ENCODE results near the gene LIPI.
"Not testable (repeated sequence)": the region's sequence is repeated elsewhere in the genome, so short reads cannot be mapped to it uniquely, and the experiment has no call there.

Gene LIPI

DNA sequence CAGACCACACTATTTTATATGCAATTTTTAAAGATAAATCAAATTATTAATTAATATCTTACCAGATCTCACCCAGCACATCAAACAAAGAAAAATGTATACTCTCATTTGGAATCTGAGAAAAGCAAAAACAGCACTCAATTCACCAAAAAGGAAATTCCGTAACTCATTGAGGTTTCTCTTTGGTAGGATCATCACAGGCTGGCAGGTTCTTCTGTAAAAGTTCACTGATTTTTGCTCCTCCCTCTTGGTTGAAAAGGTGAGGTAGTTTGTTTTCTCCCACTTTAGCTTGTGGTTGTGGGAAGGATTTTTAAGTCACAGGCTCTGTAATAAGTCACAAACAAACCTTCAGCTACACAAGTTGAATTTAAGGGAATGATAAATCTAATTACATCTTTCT is at the start of gene LIPI:
LIPI (minus strand) TSS at position 218 of the 400 bp plus-strand sequence; CDS start at position 108, 110 bp downstream.
- DNase-seq: no peak

DNA sequence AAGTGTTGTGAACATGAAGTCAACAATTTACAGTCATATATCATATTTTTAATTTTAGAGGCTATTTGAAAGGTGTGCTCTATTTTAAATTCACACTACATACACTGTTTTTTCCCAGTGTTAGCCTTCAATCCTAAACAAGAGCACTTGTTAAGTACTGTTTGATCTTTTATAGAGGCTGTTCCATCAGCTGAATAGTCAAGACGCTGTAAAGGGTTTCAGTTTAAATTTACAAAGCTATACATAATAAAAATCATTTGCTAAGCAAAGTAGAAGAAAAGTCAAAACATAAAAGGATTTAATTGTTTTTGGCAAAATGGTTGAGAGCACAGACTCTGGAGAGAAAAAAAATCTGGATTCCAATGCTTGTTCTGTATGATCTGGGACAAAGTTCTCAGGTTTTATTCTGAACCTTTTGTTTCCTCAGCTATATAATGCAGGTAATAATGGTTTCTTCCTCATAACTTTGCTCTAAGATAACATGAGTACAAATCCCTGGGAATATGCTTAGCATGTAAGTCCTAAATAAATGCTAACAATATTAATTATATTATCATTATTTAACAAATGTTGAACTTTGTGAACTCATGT is 49.5 kb upstream of the LIPI start:
- DNase-seq: no peak

DNA sequence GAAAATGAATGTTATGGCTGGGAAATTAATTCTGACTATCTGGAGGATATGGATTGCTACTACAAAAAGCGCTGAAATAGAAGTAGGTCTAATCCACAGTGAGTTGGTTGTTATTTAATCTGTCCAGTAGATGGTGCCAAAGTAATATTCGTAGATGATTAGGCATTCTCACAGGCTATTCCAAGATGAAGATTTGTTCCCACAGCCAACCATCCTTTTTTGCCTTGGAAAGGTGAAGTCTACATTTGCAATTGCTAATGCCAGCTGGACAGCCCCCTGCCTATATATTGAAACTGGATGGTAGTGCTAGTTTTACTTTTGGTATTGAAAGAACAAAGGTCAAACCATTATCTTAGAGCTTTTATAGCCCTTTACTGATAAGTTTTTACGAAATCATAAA is 49.0 kb upstream of the LIPI start:
- peak; percentile 87 for DNase-seq

DNA sequence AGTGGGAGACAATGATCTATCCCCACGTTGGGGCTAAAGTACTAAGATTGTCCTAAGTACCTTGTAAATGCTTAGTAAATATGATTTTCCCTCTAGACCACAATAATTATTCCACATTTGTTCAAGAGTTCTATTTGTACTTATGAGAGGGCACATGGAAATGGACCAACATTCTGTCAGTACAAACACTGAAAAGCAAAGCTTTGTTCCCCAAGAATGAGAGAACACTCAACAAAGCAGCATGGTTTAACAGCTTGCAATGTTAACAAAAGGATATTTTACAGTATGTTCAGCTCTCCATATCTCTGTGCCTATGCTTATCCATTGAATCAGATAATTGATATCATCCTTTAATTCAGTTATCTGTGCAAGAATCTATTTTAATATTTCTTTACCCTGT is 40.6 kb upstream of the LIPI start:
- DNase-seq: no peak

DNA sequence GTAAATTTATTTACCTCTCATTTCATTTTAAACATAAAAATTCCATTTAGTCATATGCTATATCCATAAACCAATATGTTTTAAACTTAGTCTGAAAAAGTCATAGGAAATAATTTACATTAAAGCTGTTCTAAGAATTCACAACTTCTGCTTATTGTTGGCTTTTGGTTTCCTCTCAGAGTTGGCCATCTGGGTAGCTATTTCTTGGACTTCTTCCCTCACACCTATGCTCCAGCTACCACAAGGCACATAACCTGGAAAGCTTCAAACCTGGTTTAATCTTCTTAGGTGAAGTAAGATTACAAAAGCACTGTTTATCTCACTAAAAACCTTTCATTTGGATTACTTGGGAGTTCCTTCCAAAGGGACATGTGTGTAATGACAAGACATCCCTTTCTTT is 35.0 kb upstream of the LIPI start:
- DNase-seq: no peak

DNA sequence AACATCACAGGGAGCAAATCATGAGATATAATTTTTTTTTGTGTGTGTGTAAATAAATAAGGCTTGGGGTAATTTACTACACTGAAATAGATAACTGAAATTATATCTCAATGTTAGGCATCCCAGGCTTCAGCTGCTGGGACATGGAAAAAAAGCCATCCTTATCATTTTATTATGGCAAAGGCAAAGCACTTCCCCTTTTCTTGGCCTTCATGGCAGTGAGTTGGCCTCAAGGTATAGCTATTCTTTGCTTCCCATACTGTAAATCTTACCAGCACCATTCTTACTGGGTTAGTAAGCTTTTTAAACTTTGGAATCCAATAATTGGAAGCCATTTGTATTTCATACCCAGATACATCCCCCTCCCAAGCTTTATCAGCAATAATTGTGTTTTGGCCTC is 34.2 kb upstream of the LIPI start:
- DNase-seq: no peak

DNA sequence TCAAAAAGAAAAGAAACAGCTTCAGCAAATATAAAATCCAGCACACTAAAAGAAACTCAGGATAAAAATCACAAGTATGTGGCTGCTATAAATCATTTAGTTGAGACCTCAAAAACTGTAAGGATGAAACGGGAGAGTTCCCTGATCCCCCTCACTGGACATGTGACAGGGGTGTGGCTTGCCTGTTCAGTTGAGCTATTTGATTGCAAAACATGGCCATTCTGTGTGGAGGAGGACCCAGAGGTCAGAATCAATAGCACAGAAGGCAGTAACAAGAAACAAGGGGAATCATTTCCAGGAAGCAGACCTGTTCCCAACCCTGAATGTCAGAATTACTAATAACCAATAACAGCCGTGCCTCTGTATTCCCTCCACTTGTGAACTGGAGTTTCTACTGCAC is 33.1 kb upstream of the LIPI start:
- no peak for DNase-seq

DNA sequence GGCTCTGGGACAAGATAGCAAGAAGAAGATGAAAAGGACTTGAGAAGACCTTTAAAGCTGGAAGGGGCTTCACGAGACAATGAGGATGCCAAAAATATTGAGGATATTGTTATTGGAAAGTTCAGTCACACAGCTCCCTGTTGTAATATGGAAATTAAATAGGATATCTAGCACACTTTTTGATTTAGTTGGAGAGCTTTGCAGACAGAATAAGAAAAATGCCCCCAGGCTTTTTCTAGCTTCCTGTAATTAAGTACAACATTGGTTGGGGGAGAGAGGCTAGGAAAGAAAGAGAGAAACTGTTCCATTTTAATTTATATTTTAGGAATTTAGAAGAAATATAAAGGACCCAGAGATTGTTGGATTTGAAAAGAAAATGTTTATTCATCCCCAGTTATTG is 32.7 kb upstream of the LIPI start:
- DNase-seq: no peak

DNA sequence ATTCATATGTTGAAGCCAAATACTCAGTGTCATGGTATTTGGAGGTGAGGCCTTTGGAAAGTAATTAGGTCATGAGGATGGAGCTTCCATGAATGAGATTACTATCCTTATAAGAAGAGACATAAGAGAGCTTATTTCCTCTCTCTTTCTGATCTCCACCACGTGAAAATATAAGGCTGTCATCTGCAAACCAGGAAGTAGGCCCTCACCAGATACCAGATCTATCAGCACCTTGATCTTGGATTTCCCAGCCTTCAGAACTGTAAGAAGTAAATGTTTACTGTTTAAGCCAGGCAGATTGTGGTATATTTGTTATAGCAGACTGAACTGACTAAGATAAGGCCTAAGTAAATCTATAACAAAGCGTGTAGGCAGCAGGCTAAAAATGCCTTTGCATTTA is 30.5 kb upstream of the LIPI start:
- DNase-seq: no peak

DNA sequence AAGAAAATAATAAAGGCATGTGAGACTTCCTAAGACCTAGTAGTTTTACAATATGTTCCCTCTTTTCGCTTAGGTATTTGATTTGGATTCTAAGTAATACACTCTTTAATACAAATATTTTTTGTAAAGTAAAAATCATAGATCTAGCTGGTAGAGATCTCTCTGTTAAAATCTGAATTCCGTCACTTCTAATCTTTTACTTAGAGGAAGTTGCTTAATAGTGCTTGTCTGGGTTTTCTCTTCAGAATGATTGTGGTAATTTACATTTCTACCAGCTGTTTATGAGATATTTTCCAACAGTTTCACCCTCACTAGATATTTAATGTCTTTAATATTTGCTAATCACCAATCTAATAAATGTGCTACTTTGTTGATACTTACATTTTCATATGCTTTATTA is 28.5 kb upstream of the LIPI start:
- DNase-seq: no peak

DNA sequence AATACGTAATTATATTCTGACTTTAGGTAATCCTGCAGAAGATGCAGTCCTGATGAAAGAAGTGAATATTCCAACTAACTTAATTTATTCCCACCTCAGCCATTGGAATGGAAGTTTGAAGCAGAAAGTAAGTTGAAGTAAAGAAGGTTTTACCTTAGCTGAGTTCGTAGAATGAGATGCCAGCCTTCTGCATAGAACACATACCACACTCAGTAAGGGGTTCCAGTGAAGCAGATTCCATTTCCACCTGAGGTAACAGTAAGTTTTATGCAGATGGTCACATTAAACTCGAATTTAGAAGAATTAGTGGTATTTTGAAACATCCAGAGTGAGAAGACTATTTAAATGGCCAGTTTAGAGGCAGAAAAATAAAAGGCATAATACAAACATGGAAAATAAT is 25.4 kb upstream of the LIPI start:
- no peak for DNase-seq

DNA sequence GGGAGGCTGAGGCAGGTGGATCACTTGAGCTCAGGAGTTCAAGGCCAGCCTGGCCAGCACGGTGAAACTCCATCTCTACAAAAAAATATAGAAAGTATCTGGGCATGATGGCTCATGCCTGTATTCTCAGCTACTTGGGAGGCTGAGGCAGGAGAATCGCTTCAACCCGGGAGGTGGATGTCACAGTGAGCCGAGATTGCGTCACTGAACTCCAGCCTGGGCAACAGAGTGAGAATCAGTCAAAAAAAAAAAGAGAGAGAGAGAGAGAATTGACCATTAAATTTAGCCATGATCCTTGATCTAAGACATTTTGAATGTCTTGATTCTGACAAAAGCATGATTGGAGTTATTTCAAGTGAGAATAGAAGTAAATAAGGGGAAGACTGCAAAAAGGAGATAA is 24.3 kb upstream of the LIPI start:
- DNase-seq: no peak

DNA sequence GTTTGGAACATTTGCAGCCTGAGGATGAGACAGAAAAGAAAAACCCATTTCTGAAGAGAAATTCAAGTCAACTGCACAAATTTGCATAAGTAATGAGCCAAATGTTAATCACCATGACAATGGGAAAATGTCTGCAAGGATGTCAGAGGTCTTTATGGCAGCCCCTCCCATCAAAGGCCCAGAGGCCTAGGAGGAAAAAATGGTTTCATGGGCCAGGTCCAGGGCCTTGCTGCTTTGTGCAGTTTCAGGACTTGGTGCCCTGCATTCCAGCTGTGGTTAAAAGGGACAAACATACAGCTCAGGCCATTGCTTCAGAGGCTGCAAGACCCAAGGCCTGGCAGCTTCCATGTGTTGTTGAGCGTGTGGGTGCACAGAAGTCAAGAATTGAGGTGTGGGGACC is 18.6 kb upstream of the LIPI start:
- no peak for DNase-seq

DNA sequence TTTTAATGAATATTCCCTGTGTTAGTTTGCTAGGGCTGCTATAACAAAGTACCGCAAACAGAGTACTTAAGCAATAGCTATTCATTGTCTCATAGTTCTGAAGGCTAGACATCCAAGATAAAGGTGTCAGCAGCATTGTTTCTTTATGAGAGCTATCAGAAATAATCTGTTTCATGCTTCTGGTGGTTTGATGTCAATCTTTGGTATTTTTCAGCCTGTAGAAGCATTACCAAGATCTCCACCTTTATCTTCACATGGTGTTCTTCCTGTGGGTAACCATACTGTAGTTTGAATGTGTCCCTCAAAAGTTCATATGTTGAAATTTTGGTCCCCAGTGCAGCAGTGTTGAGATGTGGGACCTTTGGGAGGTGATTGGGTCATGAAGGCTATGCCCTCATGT is 12.6 kb upstream of the LIPI start:
- DNase-seq: no peak

DNA sequence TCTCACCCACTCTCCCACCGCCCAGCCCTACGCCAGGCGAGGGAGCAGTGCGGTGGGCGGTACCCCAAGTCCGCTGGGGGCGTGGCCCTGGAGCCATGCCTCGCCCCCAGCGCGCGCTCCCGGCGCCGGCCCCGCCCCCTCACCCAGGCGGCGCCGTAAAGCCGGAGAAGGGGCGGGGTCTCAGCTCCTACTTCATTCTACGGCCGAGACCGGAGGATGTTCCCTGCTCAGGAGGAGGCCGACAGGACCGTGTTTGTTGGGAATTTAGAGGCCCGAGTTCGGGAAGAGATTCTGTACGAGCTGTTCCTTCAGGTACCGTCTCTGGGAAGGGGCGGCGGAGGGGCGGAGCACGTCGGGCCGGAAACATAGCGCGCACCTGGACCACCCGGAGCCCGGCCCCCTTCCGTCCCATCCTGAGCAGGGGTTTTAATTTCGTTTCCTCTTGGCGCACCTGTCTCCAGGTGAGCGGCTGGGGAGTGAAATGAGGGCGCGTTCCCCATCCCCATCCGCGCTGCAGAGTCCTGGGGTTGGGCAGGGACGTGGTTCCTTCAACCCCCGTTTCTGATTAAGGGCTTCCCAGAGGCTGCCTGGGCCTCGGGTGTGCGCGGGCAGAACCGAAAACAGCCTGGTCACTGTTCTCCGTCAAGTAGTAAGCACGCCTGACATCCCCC is 5.4 kb upstream of the LIPI start, which contains the start of gene RBM11:
RBM11 (plus strand) TSS at position 187 of the 671 bp plus-strand sequence; CDS start at position 217, 30 bp downstream.
- peak; percentile 10 for DNase-seq

DNA sequence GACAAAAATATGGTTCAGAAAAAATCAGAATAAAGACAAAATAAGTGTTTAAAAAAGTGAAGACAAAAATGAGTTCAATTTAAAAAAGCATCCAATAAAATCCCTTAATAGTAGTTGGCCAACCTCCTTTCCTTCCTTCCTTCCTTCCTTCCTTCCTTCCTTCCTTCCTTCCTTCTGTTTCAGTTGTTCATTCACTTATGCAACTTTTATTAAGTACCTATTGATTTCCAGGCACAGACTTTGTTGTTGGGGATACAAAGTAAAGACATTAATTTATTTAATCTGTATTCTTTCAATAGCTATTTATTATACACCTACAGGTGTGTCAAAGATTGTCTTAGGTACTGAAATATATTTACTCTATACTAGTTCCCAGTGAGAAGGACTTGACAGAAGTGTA is 2.4 kb upstream of the LIPI start:
- DNase-seq: no peak

DNA sequence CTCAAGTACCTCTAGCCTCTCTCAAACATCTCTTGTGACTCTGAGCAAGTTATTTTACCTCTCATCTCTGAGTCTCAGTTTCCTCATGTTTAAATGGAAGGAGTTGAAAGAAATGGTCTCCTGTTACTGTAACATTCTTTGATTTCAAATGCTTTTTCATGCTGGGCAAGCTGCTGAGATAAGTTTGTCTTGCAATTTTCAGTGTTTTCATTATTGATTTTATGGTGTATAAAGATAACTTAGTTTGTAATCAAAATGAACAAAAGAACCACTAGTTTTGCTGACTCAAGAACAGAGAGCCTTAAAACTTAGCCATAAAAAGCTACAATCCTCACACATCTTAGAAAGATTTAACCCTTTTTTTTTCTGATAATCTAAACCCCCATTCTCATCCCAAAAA is 4.5 kb downstream of the LIPI start:
- no peak for DNase-seq

DNA sequence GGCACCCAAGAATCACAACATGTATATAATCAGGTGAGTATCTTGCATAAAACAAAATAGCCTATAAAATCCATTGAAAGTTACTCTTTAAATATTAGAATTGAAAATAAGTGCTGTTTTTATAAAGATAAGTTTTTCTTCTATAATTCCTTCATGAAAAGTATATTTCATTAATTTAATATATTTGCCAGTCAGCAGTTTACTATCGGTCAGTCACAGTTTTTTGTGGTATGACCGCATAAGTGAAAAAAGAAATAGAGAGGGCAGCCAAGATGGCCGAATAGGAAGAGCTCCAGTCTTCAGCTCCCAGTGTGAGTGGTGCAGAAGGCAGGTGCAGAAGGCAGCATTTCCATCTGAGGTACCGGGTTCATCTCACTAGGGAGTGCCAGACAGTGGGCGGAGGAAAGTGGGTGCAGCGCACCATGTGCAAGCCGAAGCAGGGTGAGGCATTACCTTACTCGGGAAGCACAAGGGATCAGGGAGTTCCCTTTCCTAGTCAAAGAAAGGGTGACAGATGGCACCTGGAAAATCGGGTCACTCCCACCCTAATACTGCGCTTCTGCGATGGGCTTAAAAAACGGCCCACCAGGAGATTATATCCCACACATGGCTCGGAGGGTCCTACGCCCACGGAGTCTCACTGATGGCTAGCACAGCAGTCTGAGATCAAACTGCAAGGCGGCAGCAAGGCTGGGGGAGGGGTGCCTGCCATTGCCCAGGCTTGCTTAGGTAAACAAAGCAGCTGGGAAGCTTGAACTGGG is 44.1 kb downstream of the LIPI start:
- not testable (repeated sequence) for DNase-seq

DNA sequence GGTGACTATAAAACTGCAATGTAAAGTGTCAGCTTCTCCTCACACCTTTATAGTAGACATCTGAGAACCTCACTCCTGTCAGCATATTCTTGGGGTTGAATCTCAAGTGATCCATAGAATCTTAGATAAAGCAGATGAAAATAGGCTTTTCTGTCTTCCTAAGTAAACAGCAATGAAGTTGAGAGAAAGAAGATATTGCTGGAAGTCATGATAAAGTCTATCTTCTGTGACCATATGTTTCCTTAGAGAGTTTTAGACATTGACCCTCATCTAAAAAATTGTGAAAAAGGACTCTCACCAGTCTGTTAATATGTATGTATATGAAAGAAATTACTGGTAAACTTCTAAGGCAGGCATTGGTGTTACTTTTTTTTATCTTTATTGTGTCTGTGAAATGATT is 66.8 kb downstream of the LIPI start:
- DNase-seq: no peak

DNA sequence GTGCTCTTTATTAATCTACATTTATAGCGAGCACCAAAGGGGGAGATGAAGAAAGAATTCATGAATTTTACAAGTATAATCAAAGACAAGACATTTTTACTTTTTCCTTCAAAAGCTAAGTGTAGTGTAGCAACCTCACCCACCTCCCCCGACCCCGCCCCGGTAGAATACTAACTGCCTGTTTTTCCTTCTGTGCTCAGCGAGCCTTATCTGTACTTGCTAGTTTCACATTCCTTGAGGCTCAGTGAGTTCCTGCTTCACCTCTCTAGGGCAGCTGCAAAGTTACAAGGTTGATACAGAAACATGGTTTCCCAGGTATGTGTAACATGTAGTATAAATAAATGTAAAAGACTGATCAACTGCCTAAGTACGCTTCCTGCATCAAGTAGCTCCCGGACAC is 86.5 kb downstream of the LIPI start:
- no peak for DNase-seq

DNA sequence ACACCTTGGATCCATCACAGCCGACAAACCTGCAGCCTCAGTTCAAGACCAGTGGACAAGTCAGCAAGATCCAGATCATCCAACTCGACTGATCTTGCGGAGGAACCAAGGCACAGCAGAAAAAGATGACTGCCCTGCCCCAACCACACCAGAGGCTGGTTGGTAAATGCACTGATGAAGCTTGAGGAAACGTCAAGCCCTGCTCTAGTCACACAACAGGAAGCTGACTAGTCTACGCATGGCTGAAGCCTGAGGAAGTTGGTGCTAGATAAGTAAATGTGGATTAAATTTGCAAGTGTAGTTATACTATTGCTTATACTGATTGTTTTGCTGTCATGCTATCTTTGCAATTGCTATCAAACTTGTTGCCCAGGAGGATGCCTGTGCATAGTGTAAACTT is 89.0 kb downstream of the LIPI start:
- no peak for DNase-seq

DNA sequence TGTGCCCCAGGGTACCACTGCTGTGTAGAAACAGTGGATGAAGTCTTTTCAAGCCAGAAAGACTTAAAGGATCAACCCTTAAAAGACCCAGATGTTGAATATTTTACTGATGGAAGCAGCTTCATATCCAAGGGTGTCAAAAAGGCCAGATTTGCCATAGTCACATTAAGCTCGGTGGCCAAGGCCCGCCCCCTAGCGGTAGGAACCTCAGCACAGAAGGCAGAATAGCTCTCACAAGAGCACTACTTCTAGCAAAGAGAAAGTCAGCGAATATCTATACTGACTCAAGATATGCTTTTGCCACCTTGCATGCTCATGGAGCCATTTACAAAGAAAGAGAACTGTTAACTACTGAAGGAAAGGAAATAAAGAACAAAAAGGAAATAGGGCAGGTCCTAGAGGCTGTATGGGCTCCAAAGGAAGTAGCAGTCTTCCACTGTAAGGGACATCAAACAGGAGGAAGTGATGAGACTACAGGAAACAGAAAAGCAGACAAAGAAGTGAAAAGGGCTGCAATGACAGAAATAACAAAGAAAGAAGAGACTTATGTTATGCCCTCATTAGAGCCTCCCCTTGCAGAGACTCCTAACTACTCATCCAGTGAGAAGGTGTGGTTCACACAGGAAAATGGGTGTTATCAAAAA is 90.5 kb downstream of the LIPI start:
- peak; percentile 65 for DNase-seq

DNA sequence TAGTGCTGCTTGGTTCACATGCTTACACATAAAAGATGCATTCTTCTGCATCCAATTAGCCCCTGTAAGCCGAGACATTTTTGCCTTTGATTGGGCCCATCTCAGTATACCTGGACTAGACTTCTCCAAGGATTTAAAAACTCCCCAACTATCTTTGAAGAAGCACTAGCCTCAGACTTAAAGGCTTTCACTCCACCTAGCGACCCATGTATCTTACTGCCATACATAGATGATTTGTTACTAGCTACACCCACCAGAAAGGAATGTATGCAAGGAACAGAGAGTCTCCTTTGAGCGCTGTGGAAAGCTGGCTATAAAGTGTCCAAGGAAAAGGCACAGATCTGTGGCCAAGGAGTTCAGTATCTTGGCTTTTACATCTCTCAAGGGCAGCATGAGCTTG is 91.7 kb downstream of the LIPI start:
- DNase-seq: peak; percentile 11

DNA sequence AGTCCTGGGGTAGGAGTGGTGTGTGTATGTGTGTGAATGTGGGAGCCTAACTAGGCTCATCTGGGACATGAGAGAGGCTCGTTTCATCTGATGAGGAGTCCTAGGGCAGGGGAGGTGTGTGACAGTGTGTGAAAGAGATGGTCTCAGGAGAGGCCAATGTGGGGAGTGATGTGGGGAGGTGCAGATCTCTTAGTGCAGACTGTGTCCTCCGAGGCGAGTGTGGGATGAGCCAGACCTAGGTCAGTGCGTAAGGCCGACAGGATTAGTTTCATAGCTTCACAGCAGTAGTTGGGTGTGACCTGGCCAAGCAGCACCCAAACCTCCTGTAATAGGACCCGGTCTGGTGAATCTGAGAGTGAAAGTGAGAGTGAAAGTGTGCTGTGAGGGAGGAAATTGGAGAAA is 94.7 kb downstream of the LIPI start:
- DNase-seq: no peak

Data from NCI-H1694 treated with DMSO at 0.1 percent for 48 hours (cell line).